Right lobe of liver (tissue), 6 donors: ENCODE measurements around the gene FGF11. TPM values are rescaled to one million over a fixed set of nuclear protein-coding genes. Genes with fewer than 3 reads are reported as not detected.

Source experiments
- ATAC-seq, 4 donors: fragments of 200-7000 bp; cut with Tn5 transposase; one replicate each; pipeline ENCODE4 v1.9.1; 2020; ENCODE audit warnings: mild to moderate bottlenecking in 4 of 4, moderate library complexity in 4 of 4
- DNase-seq, 3 donors: peaks; one replicate each; pipeline ENCODE4 v3.0.0-alpha.2; 2020
- H3K27ac ChIP-seq, 3 donors: fragments of 200-600 bp; one replicate each; pipeline ENCODE4 v1.8.0; 2022
- H3K27me3 ChIP-seq, 2 donors: fragments of 200-600 bp; one replicate each; pipeline ENCODE4 v1.8.0; 2022
- H3K36me3 ChIP-seq, 4 donors: fragments of 200-600 bp; sonication (generic) in 1 of 4; one replicate each; pipeline versions ENCODE4 v1.5.1 to v1.8.0; 2017 to 2022; ENCODE audit warnings: control low read depth in 1 of 4
- H3K4me1 ChIP-seq, 4 donors: fragments of 200-600 bp; sonication (generic) in 1 of 4; one replicate each; pipeline versions ENCODE4 v1.5.1 to v1.8.0; 2017 to 2022; ENCODE audit warnings: control low read depth in 1 of 4
- H3K4me3 ChIP-seq, 3 donors: fragments of 200-600 bp; one replicate each; pipeline ENCODE4 v1.8.0; 2022
- H3K9me3 ChIP-seq, 4 donors: fragments of 200-600 bp; sonication (generic) in 1 of 4; one replicate each; pipeline versions ENCODE4 v1.5.1 to v1.8.0; 2017 to 2022; ENCODE audit warnings: control low read depth in 1 of 4
- CTCF ChIP-seq, 4 donors: fragments of 200-600 bp in 3 of 4; fragments of 450-650 bp in 1 of 4; IDR thresholded peaks; one replicate each; pipeline versions ENCODE4 v1.5.1 to v1.8.0; 2016 to 2022; ENCODE audit warnings: antibody characterized with exemption in 4 of 4, mild to moderate bottlenecking in 2 of 4
- POLR2A ChIP-seq: fragments of 450-650 bp; IDR thresholded peaks from one replicate; pipeline ENCODE4 v1.6.1; 2017; ENCODE audit warnings: antibody characterized with exemption, mild to moderate bottlenecking
- WGBS: methylation state at CpG from one replicate; pipeline ENCODE4 v1.1.6; 2018; ENCODE audit warnings: low coverage, low lambda C conversion rate; ENCODE audit not compliant: insufficient coverage; ENCODE audit errors: missing lambda C conversion rate; 5-methylcytosine and 5-hydroxymethylcytosine counted together
- intact Hi-C, 2 donors: fragments of 100-400 bp; cut with DNase I; formaldehyde crosslinking; loops; one replicate each; pipeline versions ENCODE4 v1.11.2 to v1.14.1; 2022
- total RNA-seq, 6 experiments: library from RNA; depleted of rRNA in 2 of 6; stranded (reverse); fragments of >200 nt in 2 of 6; fragmentation: NEBNext Ultra II Directional in 3 of 6; extraction: Animal tissue kit (Norgen Biotek cat#: 25700) in 3 of 6; gene quantifications; one replicate each; pipeline versions ENCODE4 v1.1.0 to v1.2.4, GENCODE V29; 2016 to 2023
- donor health status: DM: no; HTN: yes; CAD: no.
- donor health status: DM: no; HTN: no; CAD: no.
- donor health status: DM: no; HTN: no; CAD: no.
- donor health status: DM: no; HTN: yes; CAD: no.
- donor health status: DM: no; HTN: yes; CAD: no.

FGF11 gene
- total RNA-seq, 6 experiments from 2014 or later: 0.37 to 0.84 (median 0.68) TPM; not detected in 1

GRCh38 chr17:7408252-7408727 lies 31.0 kb upstream of the FGF11 start:
- ATAC-seq: no peak

DNA sequence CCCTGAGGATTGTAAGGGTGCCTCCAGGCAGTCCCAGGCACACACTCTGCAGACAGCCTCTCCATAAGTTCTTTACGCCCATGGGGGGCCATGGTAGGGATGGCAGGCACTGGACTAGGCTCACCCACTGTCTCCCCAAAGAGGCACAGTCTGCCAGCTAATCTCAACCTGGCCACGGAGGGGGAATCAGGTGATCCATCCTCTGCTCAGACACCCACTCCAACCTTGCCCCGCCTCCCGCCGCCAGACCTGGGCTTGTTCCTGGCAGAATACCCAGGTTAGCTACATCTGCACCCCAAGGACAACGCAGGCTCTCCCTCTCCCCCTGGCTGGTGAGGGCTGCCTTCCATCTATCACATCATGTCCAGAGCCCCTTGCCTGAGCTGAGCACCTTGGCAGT lies 30.4 kb upstream of the FGF11 start:
- H3K27ac ChIP-seq: no peak overlapping the region
- DNase-seq: no peak
- H3K36me3 ChIP-seq: no peaks in the 10 kb centered on the region
- ATAC-seq: no peak
- intact Hi-C loops: no loop called here
- 91% methylated on average over 5 of the region's 6 CpGs for WGBS
- H3K4me3 ChIP-seq: no peak overlapping the region
- no peaks in the 10 kb centered on the region for H3K9me3 ChIP-seq
- H3K27me3 ChIP-seq: no peaks in the 10 kb centered on the region
- no peak for TF ChIP-seq CTCF (IDR thresholded peaks at IDR 0.05)
- no peak for TF ChIP-seq POLR2A
- no peaks in the 10 kb centered on the region for H3K4me1 ChIP-seq

More at GRCh38 chr17:7408252-7408727, 31.0 kb upstream of the FGF11 start:
- Histone ChIP-seq H3K27me3 (no peaks in the 10 kb centered on the region), H3K4me3 (no peak overlapping the region), H3K4me1 (no peaks in the 10 kb centered on the region), H3K9me3 (no peaks in the 10 kb centered on the region), H3K27ac (no peak overlapping the region), H3K36me3 (no peaks in the 10 kb centered on the region)
- intact Hi-C loops: no loop called here
- DNase-seq: no peak
- 97% methylated on average over 5 of the region's 58 CpGs for WGBS
- TF ChIP-seq POLR2A (no peak), CTCF (IDR thresholded peaks at IDR 0.05) (no peak)

DNA sequence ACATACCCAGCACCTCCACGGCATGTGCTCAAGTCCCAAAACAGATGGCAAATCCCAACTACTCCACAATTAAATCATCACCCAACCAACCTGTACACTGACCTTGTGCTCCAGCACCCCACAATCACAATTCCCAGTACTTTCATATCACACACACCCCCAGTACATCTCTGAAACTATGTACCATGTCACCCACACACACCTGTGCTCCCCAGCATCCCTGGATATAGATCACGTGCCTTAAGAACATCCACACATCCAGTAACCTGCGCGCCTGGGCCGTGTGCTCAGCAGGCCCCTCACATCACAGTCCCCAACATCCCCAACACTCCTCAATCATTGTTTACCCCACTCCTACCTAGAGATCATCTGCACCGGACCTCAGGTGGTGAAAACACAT lies 29.6 kb upstream of the FGF11 start:
- H3K4me3 ChIP-seq: no peak overlapping the region
- DNase-seq (no peak), ATAC-seq (no peak)
- WGBS: 99% methylated on average over 6 of the region's 6 CpGs
- no peaks in the 10 kb centered on the region for H3K9me3 ChIP-seq
- H3K27ac ChIP-seq: no peak overlapping the region
- TF ChIP-seq POLR2A: no peak
- no peak for TF ChIP-seq CTCF (IDR thresholded peaks at IDR 0.05)
- H3K36me3 ChIP-seq: no peaks in the 10 kb centered on the region
- H3K4me1 ChIP-seq: no peaks in the 10 kb centered on the region
- intact Hi-C loops: no loop called here
- no peaks in the 10 kb centered on the region for H3K27me3 ChIP-seq

- intact Hi-C loops: no loop called here
- no peak overlapping the region for H3K4me3 ChIP-seq
- WGBS: 86% methylated on average over 17 of the region's 25 CpGs
- DNase-seq (no peak), ATAC-seq (no peak)
- no peak overlapping the region for H3K27ac ChIP-seq
- TF ChIP-seq CTCF (IDR thresholded peaks at IDR 0.05) (no peak), POLR2A (no peak)
- no peaks in the 10 kb centered on the region for H3K36me3 ChIP-seq
- no peaks in the 10 kb centered on the region for H3K4me1 ChIP-seq
- H3K9me3 ChIP-seq: no peaks in the 10 kb centered on the region
- no peaks in the 10 kb centered on the region for H3K27me3 ChIP-seq
Measured at GRCh38 chr17:7410634-7411426, 28.5 kb upstream of the FGF11 start.
